ENCODE measurements around the gene LIF.

DNA sequence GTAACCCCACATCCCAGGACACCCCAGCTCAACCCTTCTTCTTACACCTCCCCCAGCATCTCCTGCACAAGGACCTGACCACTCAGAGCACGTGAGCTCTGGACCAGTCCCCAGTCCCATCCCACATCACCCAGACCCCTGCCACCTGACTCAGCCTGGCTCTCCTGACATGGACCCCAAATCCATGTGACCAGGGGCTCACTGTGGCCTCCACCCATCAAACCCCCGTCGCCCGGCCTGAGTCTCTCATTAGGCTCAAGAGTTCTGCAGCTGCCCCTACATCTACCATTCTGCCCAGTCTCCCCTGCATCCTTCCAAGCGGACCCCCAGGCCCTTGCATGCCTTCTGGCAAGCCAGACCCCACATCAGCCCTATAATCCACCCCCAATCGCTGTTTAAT lies 1.9 kb upstream of the LIF start:
- TF ChIP-seq, protein P1, sequence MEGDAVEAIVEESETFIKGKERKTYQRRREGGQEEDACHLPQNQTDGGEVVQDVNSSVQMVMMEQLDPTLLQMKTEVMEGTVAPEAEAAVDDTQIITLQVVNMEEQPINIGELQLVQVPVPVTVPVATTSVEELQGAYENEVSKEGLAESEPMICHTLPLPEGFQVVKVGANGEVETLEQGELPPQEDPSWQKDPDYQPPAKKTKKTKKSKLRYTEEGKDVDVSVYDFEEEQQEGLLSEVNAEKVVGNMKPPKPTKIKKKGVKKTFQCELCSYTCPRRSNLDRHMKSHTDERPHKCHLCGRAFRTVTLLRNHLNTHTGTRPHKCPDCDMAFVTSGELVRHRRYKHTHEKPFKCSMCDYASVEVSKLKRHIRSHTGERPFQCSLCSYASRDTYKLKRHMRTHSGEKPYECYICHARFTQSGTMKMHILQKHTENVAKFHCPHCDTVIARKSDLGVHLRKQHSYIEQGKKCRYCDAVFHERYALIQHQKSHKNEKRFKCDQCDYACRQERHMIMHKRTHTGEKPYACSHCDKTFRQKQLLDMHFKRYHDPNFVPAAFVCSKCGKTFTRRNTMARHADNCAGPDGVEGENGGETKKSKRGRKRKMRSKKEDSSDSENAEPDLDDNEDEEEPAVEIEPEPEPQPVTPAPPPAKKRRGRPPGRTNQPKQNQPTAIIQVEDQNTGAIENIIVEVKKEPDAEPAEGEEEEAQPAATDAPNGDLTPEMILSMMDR (IDR thresholded peaks at IDR 0.05): no peak
- no peak for TF ChIP-seq ZFX (IDR thresholded peaks at IDR 0.05; ENCODE audit: borderline replicate concordance)

Measured in 22Rv1 (cell line).